SK-N-SH (cell line): ENCODE results near the gene LAMA4. TPM values are rescaled to one million over a fixed set of nuclear protein-coding genes. Genes with fewer than 3 reads are reported as not detected.

Source experiments
- CTCF ChIA-PET: fragments of 300-600, 350-600 bp; formaldehyde crosslinking; extraction: SDS; loops from one replicate; lab custom pipeline; 2021; lab: Yijun Ruan, JAX
- POLR2A ChIA-PET: fragments of 350-600 bp; sonication (Branson Sonifier 250); formaldehyde crosslinking; extraction: SDS; loops from one replicate; lab custom pipeline; 2020; ENCODE audit warnings: antibody characterized with exemption, inconsistent platforms; lab: Yijun Ruan, JAX
- DNase-seq: peaks from one replicate; pipeline ENCODE4 v3.0.0; 2012
- H2AFZ ChIP-seq: fragments of 200-600 bp; sonication (generic); 2 replicates; pipeline ENCODE4 v1.8.1; 2016; ENCODE audit warnings: antibody characterized with exemption, mild to moderate bottlenecking, low read depth
- H3F3A ChIP-seq: fragments of 200-600 bp; sonication (generic); replicated peaks from 2 replicates; pipeline ENCODE3; 2016; ENCODE audit warnings: antibody characterized with exemption, mild to moderate bottlenecking; ENCODE audit not compliant: insufficient read depth
- H3K27ac ChIP-seq, 2 experiments: fragments of 200-500 bp in 1 of 2; fragments of 200-600 bp in 1 of 2; sonication (Bioruptor generic) in 1 of 2; sonication (generic), shearing (Covaris generic) in 1 of 2; 2 replicates each; pipeline versions ENCODE4 v1.5.1 to v1.6.1; 2014 to 2016; ENCODE audit warnings: low read depth in 2 of 2, inconsistent platforms in 1 of 2, low read length in 1 of 2, mild to moderate bottlenecking in 1 of 2, mixed read lengths in 1 of 2
- H3K27me3 ChIP-seq: fragments of 200-600 bp; sonication (generic), shearing (Covaris generic); 2 replicates; pipeline ENCODE4 v1.6.1; 2016; ENCODE audit warnings: mixed run types; ENCODE audit not compliant: insufficient read depth
- H3K36me3 ChIP-seq, 2 experiments: fragments of 200-500 bp in 1 of 2; fragments of 200-600 bp in 1 of 2; sonication (Bioruptor generic) in 1 of 2; sonication (generic) in 1 of 2; replicated peaks in 1 of 2; 2 replicates each; pipeline versions ENCODE3 to v1.5.1; 2014 to 2016; ENCODE audit warnings: low read length in 1 of 2, mild to moderate bottlenecking in 1 of 2; ENCODE audit not compliant: insufficient read depth in 2 of 2, control insufficient read depth in 1 of 2
- H3K4me1 ChIP-seq, 2 experiments: fragments of 200-500 bp in 1 of 2; fragments of 200-600 bp in 1 of 2; sonication (Bioruptor generic) in 1 of 2; sonication (generic), shearing (Covaris generic) in 1 of 2; 2 replicates each; pipeline versions ENCODE4 v1.5.1 to v1.6.1; 2014 to 2016; ENCODE audit warnings: low read depth in 1 of 2, low read length in 1 of 2, mixed run types in 1 of 2; ENCODE audit not compliant: insufficient read depth in 2 of 2, control insufficient read depth in 1 of 2
- H3K4me2 ChIP-seq: fragments of 200-600 bp; sonication (generic), shearing (Covaris generic); 2 replicates; pipeline ENCODE4 v1.6.1; 2017; ENCODE audit warnings: mixed run types
- H3K4me3 ChIP-seq, 2 experiments: fragments of 200-500 bp in 1 of 2; fragments of 200-600 bp in 1 of 2; sonication (Bioruptor generic) in 1 of 2; sonication (generic), shearing (Covaris generic) in 1 of 2; 2 replicates each; pipeline versions ENCODE4 v1.5.1 to v1.8.1; 2014 to 2016; ENCODE audit warnings: low read depth in 2 of 2, inconsistent platforms in 1 of 2, low read length in 1 of 2, mild to moderate bottlenecking in 1 of 2, mixed read lengths in 1 of 2, moderate library complexity in 1 of 2
- H3K79me2 ChIP-seq: fragments of 200-600 bp; sonication (generic); 2 replicates; pipeline ENCODE4 v1.8.1; 2017; ENCODE audit warnings: mild to moderate bottlenecking; ENCODE audit not compliant: insufficient read depth
- H3K9ac ChIP-seq: fragments of 200-600 bp; sonication (generic); 2 replicates; pipeline ENCODE4 v1.6.1; 2017; ENCODE audit warnings: mixed run types
- H3K9me2 ChIP-seq: fragments of 200-600 bp; sonication (generic); 2 replicates; pipeline ENCODE4 v1.6.1; 2017; ENCODE audit warnings: mixed run types
- H3K9me3 ChIP-seq: fragments of 200-600 bp; sonication (generic); 2 replicates; pipeline ENCODE4 v1.6.1; 2017; ENCODE audit warnings: mixed run types, mild to moderate bottlenecking, moderate library complexity
- H4K20me1 ChIP-seq: fragments of 200-600 bp; sonication (generic); 2 replicates; pipeline ENCODE4 v1.6.1; 2017; ENCODE audit warnings: mild to moderate bottlenecking, mixed run types; ENCODE audit not compliant: insufficient read depth
- CHD2 ChIP-seq: fragments of 150-350 bp; IDR thresholded peaks from 2 replicates; pipeline ENCODE4 v1.6.1; 2018; ENCODE audit warnings: low read length; ENCODE audit not compliant: partially characterized antibody
- ELF1 ChIP-seq: IDR thresholded peaks from 2 replicates; pipeline ENCODE4 v1.4.0; 2012
- EP300 ChIP-seq, 2 experiments: IDR thresholded peaks; 2 replicates each; pipeline versions ENCODE4 v1.4.0 to v1.6.1; 2012; ENCODE audit warnings: borderline replicate concordance in 1 of 2, low read depth in 1 of 2, low read length in 1 of 2
- FOXM1 ChIP-seq: IDR thresholded peaks from 2 replicates; pipeline ENCODE4 v1.4.0; 2012; ENCODE audit warnings: low read depth, mild to moderate bottlenecking
- GABPA ChIP-seq: IDR thresholded peaks from 2 replicates; pipeline ENCODE4 v1.4.0; 2012; ENCODE audit warnings: low read depth, mild to moderate bottlenecking
- IRF3 ChIP-seq: fragments of 150-350 bp; IDR thresholded peaks from 2 replicates; pipeline ENCODE4 v1.6.1; 2016; ENCODE audit warnings: mild to moderate bottlenecking, low read depth, low read length
- MAX ChIP-seq: IDR thresholded peaks from 2 replicates; pipeline ENCODE4 v1.4.0; 2012; ENCODE audit warnings: low read depth
- MEF2A ChIP-seq: IDR thresholded peaks from 2 replicates; pipeline ENCODE4 v1.4.0; 2012; ENCODE audit warnings: low read depth, borderline replicate concordance
- MXI1 ChIP-seq: IDR thresholded peaks from 2 replicates; pipeline ENCODE4 v1.6.1; 2012; ENCODE audit warnings: mild to moderate bottlenecking, low read depth, low read length, improper control_type of control experiment
- NFIC ChIP-seq: IDR thresholded peaks from 2 replicates; pipeline ENCODE4 v1.4.0; 2012; ENCODE audit warnings: borderline replicate concordance
- NRF1 ChIP-seq: IDR thresholded peaks from 2 replicates; pipeline ENCODE4 v1.6.1; 2012; ENCODE audit warnings: low read depth, mild to moderate bottlenecking, low read length
- PBX3 ChIP-seq: IDR thresholded peaks from 2 replicates; pipeline ENCODE4; 2012
- RAD21 ChIP-seq: IDR thresholded peaks from 2 replicates; pipeline ENCODE4 v1.6.1; 2012; ENCODE audit warnings: mild to moderate bottlenecking, low read length
- RFX5 ChIP-seq: IDR thresholded peaks from 2 replicates; pipeline ENCODE4 v1.6.1; 2012; ENCODE audit warnings: mild to moderate bottlenecking, improper control_type of control experiment, low read length
- RXRA ChIP-seq: IDR thresholded peaks from 2 replicates; pipeline ENCODE4 v1.4.0; 2012; ENCODE audit warnings: low read depth, mild to moderate bottlenecking, borderline replicate concordance
- SIN3A ChIP-seq: IDR thresholded peaks from 2 replicates; pipeline ENCODE4 v1.6.1; 2012; ENCODE audit warnings: low read depth, mild to moderate bottlenecking, low read length, moderate library complexity, borderline replicate concordance
- SMC3 ChIP-seq: IDR thresholded peaks from 2 replicates; pipeline ENCODE4 v1.6.1; 2012; ENCODE audit warnings: low read depth, low read length, improper control_type of control experiment
- TAF1 ChIP-seq: IDR thresholded peaks from 2 replicates; pipeline ENCODE4 v1.6.1; 2012; ENCODE audit warnings: low read depth, mild to moderate bottlenecking, low read length, moderate library complexity, borderline replicate concordance
- TCF12 ChIP-seq: IDR thresholded peaks from 2 replicates; pipeline ENCODE4 v1.4.0; 2012
- TEAD4 ChIP-seq: IDR thresholded peaks from 2 replicates; pipeline ENCODE4 v1.4.0; 2012; ENCODE audit warnings: mild to moderate bottlenecking, borderline replicate concordance; ENCODE audit not compliant: insufficient read depth
- USF1 ChIP-seq: IDR thresholded peaks from 2 replicates; pipeline ENCODE4 v1.4.0; 2012; ENCODE audit warnings: low read depth, borderline replicate concordance
- USF2 ChIP-seq: fragments of 150-350 bp; IDR thresholded peaks from 2 replicates; pipeline ENCODE4 v1.6.1; 2017; ENCODE audit warnings: antibody characterized with exemption, low read length, low read depth, borderline replicate concordance
- WGBS: methylation state at CpG from one replicate; pipeline ENCODE4 v1.1.6; 2017; ENCODE audit warnings: low lambda C conversion rate; 5-methylcytosine and 5-hydroxymethylcytosine counted together
- polyA plus RNA-seq, 3 experiments: library from polyadenylated mRNA; depleted of rRNA; stranded (reverse); fragments of >200 nt; gene quantifications; 2 replicates each; pipeline ENCODE4 v1.2.3, GENCODE V29; 2012

The LAMA4 gene
- polyA plus RNA-seq, 1 of the 3 experiments (the other 2 are of a cell fraction) = 9.4 TPM

GRCh38 chr6:112227992-112228391, 26.4 kb downstream of the LAMA4 start:
- CTCF ChIA-PET = interaction anchor here (0.9 to 1.2 kb wide), 2 partner anchors 8 to 13 kb away, joined by 3 read pairs; no protein-coding TSS in a partner anchor
- H3K4me3 ChIP-seq = no peak overlapping the region
- 100% methylated on average over 1 of the region's 1 CpG for WGBS
- H3K4me2 ChIP-seq = no peak overlapping the region
- POLR2A ChIA-PET = no interaction called here
- no peaks in the 10 kb centered on the region for H4K20me1 ChIP-seq
- DNase-seq = no peak
- H3K4me1 ChIP-seq = peaks cover 26 to 29% of the 10 kb centered on the region in 2 experiments
- H3K9ac ChIP-seq = no peak overlapping the region
- TF ChIP-seq TCF12 (no peak), USF2 (no peak), RAD21 (no peak), ELF1 (no peak), NRF1 (no peak), TAF1 (no peak), EP300 (IDR thresholded peaks at IDR 0.05; ENCODE audit: borderline replicate concordance in 1 of 2, low read depth in 1 of 2, low read length in 1 of 2) (no peak)
- H2AFZ ChIP-seq = peak overlapping the region; percentile 52; the same call in 1 of the 2 replicates
- no peaks in the 10 kb centered on the region for H3K9me3 ChIP-seq
- H3K27me3 ChIP-seq = no peaks in the 10 kb centered on the region
- peak overlapping the region in 1 of 2 experiments; percentile 21; a peak in 1 of 4 replicates for H3K27ac ChIP-seq
- H3K79me2 ChIP-seq = no peaks in the 10 kb centered on the region
- no peaks in the 10 kb centered on the region for H3K9me2 ChIP-seq
- peaks cover 21% of the 10 kb centered on the region for H3F3A ChIP-seq
- H3K36me3 ChIP-seq = no peaks in the 10 kb centered on the region

GRCh38 chr6:112227411-112227810, 27.0 kb downstream of the LAMA4 start:
- Histone ChIP-seq H3K27ac (peak overlapping the region in 1 of 2 experiments; percentile 21; a peak in 1 of 4 replicates), H3K9ac (no peak overlapping the region), H2AFZ (peak overlapping the region; percentile 52; the same call in 1 of the 2 replicates), H4K20me1 (no peaks in the 10 kb centered on the region), H3K4me2 (no peak overlapping the region), H3K9me2 (no peaks in the 10 kb centered on the region), H3K4me1 (peaks cover 24 to 30% of the 10 kb centered on the region in 2 experiments), H3K27me3 (no peaks in the 10 kb centered on the region), H3K36me3 (no peaks in the 10 kb centered on the region), H3K4me3 (no peak overlapping the region), H3F3A (peaks cover 23% of the 10 kb centered on the region), H3K79me2 (no peaks in the 10 kb centered on the region), H3K9me3 (no peaks in the 10 kb centered on the region)
- ChIA-PET POLR2A (no interaction called here), CTCF (interaction anchor here (1.2 kb wide), 1 partner anchor 14 kb away, joined by 3 read pairs; no protein-coding TSS in a partner anchor)
- WGBS = 50% methylated on average over 2 of the region's 2 CpGs
- DNase-seq = no peak
- TF ChIP-seq CHD2 (no peak), PBX3 (no peak), USF2 (no peak), USF1 (no peak), MAX (no peak), RFX5 (no peak), TEAD4 (no peak), FOXM1 (no peak), RXRA (no peak), MEF2A (no peak), SMC3 (no peak), NFIC (no peak), GABPA (no peak), MXI1 (no peak), SIN3A (no peak), ELF1 (no peak), EP300 (IDR thresholded peaks at IDR 0.05; ENCODE audit: borderline replicate concordance in 1 of 2, low read depth in 1 of 2, low read length in 1 of 2) (no peak), IRF3 (no peak)
